Measurements from ENCODE around the gene FIGN.

The FIGN gene

DNA sequence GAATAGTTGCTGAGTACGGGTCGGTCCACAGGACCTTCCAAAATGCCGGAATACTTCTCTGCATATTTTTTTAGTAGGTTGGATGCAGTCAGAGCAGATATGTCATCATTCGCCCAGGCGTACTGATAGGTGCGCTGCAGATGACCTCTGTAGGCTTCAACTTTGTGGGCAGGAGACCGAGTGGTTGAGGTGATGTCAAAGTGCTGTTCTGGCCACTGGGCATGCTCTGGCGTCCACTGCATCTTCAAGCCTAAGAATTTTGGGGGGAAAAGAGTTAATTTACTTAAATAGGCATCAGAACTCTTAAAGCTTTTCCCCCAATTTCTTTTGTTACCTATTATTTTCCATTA, 124.3 kb downstream of the FIGN start:
- no peak for DNase-seq (ENCODE audit: low read depth)

DNA sequence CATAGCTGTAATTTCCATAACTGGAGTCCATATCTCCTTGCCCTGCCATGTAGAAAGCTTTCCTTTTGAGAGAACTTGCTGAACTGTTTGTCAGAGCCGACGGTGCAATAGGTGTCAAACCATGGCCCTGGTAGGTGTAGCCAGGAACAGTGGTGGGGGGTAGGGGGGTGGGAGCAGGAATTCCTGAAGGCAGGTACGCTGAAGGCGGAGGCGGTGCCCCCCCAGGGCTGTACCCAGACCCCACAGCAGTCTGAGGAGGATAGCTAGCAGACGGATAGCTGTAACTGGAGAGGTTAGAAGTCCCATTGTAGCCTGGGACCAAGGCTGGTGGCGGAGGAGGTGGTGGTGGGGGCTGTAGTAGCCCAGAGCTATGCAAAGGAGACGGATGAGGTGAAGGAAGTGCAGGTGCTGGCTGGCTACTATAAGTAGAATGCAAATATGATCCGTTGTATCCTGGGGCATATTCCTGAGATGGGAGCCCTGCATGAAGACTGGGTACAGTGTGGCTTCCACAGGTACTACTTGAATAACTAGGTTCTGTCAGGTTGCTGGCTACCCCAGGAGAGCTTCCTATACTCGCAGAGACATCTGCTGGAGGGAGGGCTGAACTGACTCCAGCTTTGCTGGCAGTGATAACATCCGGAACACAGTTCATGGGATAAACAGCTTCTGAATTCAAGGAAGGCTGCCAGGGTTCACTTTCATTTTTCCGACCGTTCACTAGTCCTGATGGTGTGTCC, 124.8 kb downstream of the FIGN start:
- no peak for DNase-seq (ENCODE audit: low read depth)

DNA sequence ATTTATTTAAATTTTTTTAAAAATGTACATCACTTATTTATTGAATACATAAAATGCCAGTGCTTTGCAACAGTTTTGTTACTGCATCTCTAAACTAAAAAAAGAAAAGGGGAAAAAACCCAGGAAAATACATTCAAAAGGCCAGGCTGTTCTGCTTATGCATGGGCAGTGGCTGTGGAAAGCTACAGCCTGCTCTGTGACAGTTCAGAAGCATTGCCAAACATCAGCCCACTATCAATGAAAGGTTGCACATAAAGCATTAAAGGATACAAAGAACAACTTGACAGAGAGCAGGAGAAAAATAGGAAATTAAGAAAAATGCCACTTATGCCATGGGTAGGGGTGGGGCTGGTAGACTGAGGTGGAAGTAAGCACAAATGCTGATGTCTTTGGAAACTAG, 128.2 kb downstream of the FIGN start:
- no peak for DNase-seq (ENCODE audit: low read depth)

GRCh38 chr2:163606878-163607277, 128.9 kb downstream of the FIGN start:
- DNase-seq (ENCODE audit: low read depth) = no peak

DNA sequence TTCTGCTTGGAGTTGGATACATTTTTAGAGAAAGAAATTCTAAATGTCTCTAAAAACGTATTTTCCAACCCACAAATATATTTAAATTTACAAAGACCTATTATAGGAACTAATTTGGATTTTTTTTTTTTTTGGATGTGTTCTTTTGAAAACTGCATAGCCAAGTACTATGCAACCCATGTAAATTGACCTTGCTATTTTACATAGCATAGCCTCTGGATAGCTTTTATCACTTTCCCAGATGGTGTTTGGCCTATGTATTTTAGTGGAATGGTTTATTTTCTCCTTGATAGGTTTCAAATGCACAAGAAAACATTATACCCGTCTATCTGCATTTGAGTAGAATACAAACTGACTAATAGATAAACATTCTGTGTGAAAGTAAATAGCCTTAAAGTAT, 130.0 kb downstream of the FIGN start:
- DNase-seq (ENCODE audit: low read depth) = no peak

- DNase-seq (ENCODE audit: low read depth) = no peak
These were observed 130.8 kb downstream of the FIGN start for GRCh38 chr2:163604941-163605555.

GRCh38 chr2:163602196-163602595, 133.6 kb downstream of the FIGN start:
- no peak for DNase-seq (ENCODE audit: low read depth)

DNA sequence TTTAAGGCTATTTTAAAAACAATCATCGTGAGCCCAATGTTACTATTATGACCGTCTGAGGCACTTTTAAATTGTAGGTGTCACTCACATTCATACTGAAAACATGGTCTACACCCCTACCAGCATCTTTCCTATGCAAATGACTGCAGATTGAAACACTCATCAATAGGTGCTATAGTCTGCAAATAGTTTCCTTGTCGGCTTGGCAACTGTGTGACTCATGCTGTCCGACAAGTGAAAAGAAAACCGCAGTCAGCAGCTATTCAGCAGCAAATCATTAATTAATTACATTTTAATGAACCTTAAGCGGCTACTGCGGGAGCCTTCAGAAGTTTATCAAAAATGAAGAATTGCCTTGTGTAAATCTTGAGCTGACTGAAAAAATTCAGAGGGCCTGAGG, 134.4 kb downstream of the FIGN start:
- no peak for DNase-seq (ENCODE audit: low read depth)

DNA sequence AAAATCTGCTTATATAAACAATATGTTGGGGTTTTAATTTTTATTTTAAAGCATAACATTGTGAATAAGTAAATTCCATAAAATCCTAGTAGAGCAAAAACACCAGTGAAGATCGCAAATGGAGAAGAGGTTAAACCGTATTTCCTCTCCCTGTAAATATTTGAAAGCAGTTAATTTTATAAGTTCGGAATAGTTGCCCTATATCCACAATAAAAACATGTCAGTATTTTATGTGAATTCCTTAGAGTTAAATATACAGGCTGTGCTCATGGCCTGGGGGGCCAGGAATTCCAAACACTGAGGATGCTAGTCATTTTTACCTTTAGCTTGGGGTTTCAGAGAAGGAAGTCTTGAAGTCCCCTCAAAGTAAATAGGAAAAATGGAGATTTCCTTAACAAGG, 135.0 kb downstream of the FIGN start:
- no peak for DNase-seq (ENCODE audit: low read depth)

DNA sequence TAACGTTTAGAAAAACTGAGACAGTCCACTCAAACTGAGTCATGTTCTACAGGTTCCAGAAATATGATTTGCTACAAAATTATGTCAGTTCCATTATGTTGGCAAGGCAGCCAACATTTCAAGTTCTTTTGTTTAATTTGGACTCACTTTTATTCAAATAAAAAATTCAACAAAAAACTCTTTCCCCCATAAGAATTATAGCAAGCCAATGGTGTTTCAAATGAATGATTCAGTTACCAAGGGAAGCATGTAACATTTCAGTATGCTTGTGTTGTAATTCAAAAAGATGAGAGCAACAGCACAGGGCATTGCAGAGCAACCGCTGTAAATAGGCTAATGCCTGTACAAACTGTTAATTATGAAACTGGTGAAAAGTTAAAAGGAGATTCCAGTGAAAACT, 140.8 kb downstream of the FIGN start:
- no peak for DNase-seq (ENCODE audit: low read depth)

- no peak for DNase-seq (ENCODE audit: low read depth)
These were observed 141.3 kb downstream of the FIGN start for GRCh38 chr2:163594497-163594896.

DNA sequence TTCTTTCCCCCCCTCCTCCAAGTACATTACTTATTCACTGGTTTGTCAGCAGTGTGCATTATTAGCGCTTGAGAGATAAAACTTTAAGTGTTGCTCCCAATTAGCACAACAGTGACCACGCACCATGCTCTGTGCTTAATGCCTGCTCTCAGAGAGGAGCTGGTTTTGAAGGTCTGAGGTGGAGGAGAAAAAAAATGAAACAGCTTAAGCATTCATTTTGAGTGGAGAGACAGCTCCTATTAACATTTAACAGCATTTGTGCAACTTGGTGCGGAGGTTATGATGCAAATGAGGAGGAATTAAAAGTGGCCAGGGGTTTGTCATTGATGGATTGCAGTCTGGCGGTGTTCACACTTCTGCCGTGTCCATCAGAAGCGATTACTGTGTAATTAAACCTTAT, 141.8 kb downstream of the FIGN start:
- no peak for DNase-seq (ENCODE audit: low read depth)

GRCh38 chr2:163592954-163593622, 142.7 kb downstream of the FIGN start:
- no peak for DNase-seq (ENCODE audit: low read depth)

- no peak for DNase-seq (ENCODE audit: low read depth)
These were observed 144.3 kb downstream of the FIGN start for GRCh38 chr2:163591461-163591860.

GRCh38 chr2:163580757-163581156, 155.1 kb downstream of the FIGN start:
- no peak for DNase-seq (ENCODE audit: low read depth)

GRCh38 chr2:163574309-163574708, 161.5 kb downstream of the FIGN start:
- DNase-seq (ENCODE audit: low read depth) = no peak

- DNase-seq (ENCODE audit: low read depth) = no peak
These were observed 162.2 kb downstream of the FIGN start for GRCh38 chr2:163573652-163574051.

DNA sequence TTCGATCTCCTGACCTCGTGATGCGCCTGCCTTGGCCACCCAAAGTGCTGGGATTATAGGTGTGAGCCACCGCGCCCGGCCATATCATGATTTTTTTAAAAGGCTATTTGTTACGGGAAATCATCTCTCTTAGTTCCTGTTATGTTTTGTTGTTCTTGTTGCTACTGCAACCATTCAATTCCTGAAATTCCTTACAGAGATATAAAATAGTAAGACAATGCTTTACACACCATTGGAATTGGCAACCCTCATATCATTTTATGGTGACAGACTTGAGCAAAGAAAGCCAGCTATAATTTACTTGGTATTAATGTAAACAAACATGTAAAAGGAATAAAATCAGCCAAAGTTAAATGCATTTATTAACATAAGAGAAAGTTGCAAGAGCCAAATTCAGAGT, 163.0 kb downstream of the FIGN start:
- no peak for DNase-seq (ENCODE audit: low read depth)

- DNase-seq (ENCODE audit: low read depth) = no peak
These were observed 164.2 kb downstream of the FIGN start for GRCh38 chr2:163571423-163572102.

DNA sequence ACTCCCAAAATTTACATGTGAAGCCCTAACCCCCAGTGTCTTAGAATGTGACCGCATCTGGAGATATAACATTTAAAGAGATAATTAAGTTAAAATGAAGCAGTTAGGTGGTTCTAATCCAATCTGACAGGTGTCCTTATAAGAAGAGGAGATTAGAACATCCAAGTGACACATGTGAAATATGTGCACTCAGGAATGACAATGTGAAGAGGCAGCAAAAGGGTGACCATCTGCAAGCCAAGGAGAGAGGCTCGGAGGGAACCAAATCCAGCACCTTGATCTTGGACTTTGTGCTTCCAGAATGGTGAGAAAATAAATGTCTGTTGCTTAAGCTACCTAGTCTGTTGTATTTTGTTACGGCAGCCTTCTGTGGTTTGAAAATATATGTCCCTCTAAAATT, 165.4 kb downstream of the FIGN start:
- no peak for DNase-seq (ENCODE audit: low read depth)

GRCh38 chr2:163565192-163565591, 170.6 kb downstream of the FIGN start:
- no peak for DNase-seq (ENCODE audit: low read depth)

DNA sequence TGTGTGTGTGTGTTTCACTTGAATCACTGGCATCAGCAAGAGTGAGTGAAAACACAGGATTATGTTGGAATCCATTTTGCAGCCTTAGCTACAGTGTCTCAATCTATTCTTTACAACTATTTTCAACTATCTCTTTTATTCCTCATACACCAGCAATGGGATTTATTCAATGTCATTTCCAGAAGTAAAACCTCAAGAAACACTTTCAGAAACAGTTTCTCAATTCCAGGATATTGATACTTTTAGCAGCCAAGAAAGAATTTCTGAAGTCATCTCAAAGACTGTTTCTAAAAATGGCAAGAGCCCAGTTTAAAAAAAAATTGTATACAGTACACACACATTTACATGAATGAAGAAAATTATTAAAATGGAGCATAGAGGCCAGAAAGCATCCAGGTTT, 171.6 kb downstream of the FIGN start:
- no peak for DNase-seq (ENCODE audit: low read depth)

DNA sequence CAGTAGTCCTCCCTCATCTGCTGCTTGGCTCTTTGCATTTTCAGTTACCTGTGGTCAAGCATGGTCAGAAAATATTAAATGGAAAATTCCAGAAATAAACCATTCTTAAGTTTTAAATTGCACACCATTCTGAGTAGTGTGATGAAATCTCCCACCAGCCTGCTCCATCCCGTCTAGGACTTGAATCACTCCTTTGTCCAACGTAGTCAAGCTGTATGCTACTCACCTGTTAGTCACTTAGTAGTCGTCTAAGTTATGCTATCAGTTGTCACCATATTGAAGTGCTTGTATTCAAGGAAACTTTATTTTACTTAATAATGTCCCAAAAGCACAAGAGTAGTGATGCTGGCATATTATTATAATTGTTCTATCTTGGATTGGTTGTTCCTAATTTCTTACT, 172.5 kb downstream of the FIGN start:
- no peak for DNase-seq (ENCODE audit: low read depth)
